ENCODE results near the gene WWP2.
"Not testable (repeated sequence)": the region's sequence is repeated elsewhere in the genome, so short reads cannot be mapped to it uniquely, and the experiment has no call there.

Gene WWP2

GRCh38 chr16:69824564-69825142 is 62.5 kb downstream of the WWP2 start:
- H3K27ac Mint-ChIP-seq; H3K4me1 Mint-ChIP-seq (ENCODE audit: low read depth); H3K4me3 Mint-ChIP-seq: not testable (repeated sequence)

GRCh38 chr16:69827524-69827923 is 65.4 kb downstream of the WWP2 start:
- peaks cover 3% of the 10 kb centered on the region for H3K4me1 Mint-ChIP-seq (ENCODE audit: low read depth)
- no peak overlapping the region for H3K27ac Mint-ChIP-seq
- no peak overlapping the region for H3K4me3 Mint-ChIP-seq
- peaks cover 12% of the 10 kb centered on the region for H3K36me3 Mint-ChIP-seq (ENCODE audit: low read depth)
- no peaks in the 10 kb centered on the region for H3K9me3 Mint-ChIP-seq
- no peaks in the 10 kb centered on the region for H3K27me3 Mint-ChIP-seq (ENCODE audit: low read depth)

More at GRCh38 chr16:69824564-69825142, 62.5 kb downstream of the WWP2 start:
- not testable (repeated sequence) for H3K27me3 Mint-ChIP-seq (ENCODE audit: low read depth); H3K9me3 Mint-ChIP-seq
- peaks cover 12% of the 10 kb centered on the region for H3K36me3 Mint-ChIP-seq (ENCODE audit: low read depth)

- H3K27ac Mint-ChIP-seq: no peak overlapping the region
- no peaks in the 10 kb centered on the region for H3K9me3 Mint-ChIP-seq
- peaks cover 4% of the 10 kb centered on the region for H3K4me1 Mint-ChIP-seq (ENCODE audit: low read depth)
- H3K36me3 Mint-ChIP-seq (ENCODE audit: low read depth): peaks cover 14% of the 10 kb centered on the region
- no peak overlapping the region for H3K4me3 Mint-ChIP-seq
- H3K27me3 Mint-ChIP-seq (ENCODE audit: low read depth): no peaks in the 10 kb centered on the region
Observed at GRCh38 chr16:69829338-69829737, 67.2 kb downstream of the WWP2 start.

GRCh38 chr16:69830146-69830533 is 68.0 kb downstream of the WWP2 start:
- Mint-ChIP-seq H3K27me3 (ENCODE audit: low read depth) (no peaks in the 10 kb centered on the region), H3K36me3 (ENCODE audit: low read depth) (peaks cover 14% of the 10 kb centered on the region), H3K4me1 (ENCODE audit: low read depth) (peaks cover 4% of the 10 kb centered on the region), H3K27ac (no peak overlapping the region), H3K9me3 (no peaks in the 10 kb centered on the region), H3K4me3 (no peak overlapping the region)

GRCh38 chr16:69830534-69831211 is 68.5 kb downstream of the WWP2 start:
- Mint-ChIP-seq H3K9me3 (no peaks in the 10 kb centered on the region), H3K27me3 (ENCODE audit: low read depth) (no peaks in the 10 kb centered on the region), H3K27ac (no peak overlapping the region), H3K4me3 (no peak overlapping the region), H3K4me1 (ENCODE audit: low read depth) (peaks cover 4% of the 10 kb centered on the region), H3K36me3 (ENCODE audit: low read depth) (peaks cover 14% of the 10 kb centered on the region)

GRCh38 chr16:69831212-69832123 is 69.3 kb downstream of the WWP2 start:
- H3K9me3 Mint-ChIP-seq: no peaks in the 10 kb centered on the region
- no peak overlapping the region for H3K27ac Mint-ChIP-seq
- no peak overlapping the region for H3K4me3 Mint-ChIP-seq
- peaks cover 4% of the 10 kb centered on the region for H3K4me1 Mint-ChIP-seq (ENCODE audit: low read depth)
- peaks cover 14% of the 10 kb centered on the region for H3K36me3 Mint-ChIP-seq (ENCODE audit: low read depth)
- H3K27me3 Mint-ChIP-seq (ENCODE audit: low read depth): no peaks in the 10 kb centered on the region

GRCh38 chr16:69833357-69834282 is 71.5 kb downstream of the WWP2 start:
- H3K27ac Mint-ChIP-seq: no peak overlapping the region
- no peaks in the 10 kb centered on the region for H3K9me3 Mint-ChIP-seq
- H3K4me3 Mint-ChIP-seq: no peak overlapping the region
- H3K36me3 Mint-ChIP-seq (ENCODE audit: low read depth): peaks cover 14% of the 10 kb centered on the region
- H3K4me1 Mint-ChIP-seq (ENCODE audit: low read depth): peaks cover 4% of the 10 kb centered on the region
- no peaks in the 10 kb centered on the region for H3K27me3 Mint-ChIP-seq (ENCODE audit: low read depth)

GRCh38 chr16:69834807-69835466 is 72.8 kb downstream of the WWP2 start:
- H3K4me1 Mint-ChIP-seq (ENCODE audit: low read depth): peaks cover 4% of the 10 kb centered on the region
- no peak overlapping the region for H3K4me3 Mint-ChIP-seq
- H3K27me3 Mint-ChIP-seq (ENCODE audit: low read depth): no peaks in the 10 kb centered on the region
- peaks cover 12% of the 10 kb centered on the region for H3K36me3 Mint-ChIP-seq (ENCODE audit: low read depth)
- no peak overlapping the region for H3K27ac Mint-ChIP-seq
- no peaks in the 10 kb centered on the region for H3K9me3 Mint-ChIP-seq

GRCh38 chr16:69836257-69836656 is 74.1 kb downstream of the WWP2 start:
- no peaks in the 10 kb centered on the region for H3K9me3 Mint-ChIP-seq
- no peak overlapping the region for H3K4me3 Mint-ChIP-seq
- H3K4me1 Mint-ChIP-seq (ENCODE audit: low read depth): peaks cover 4% of the 10 kb centered on the region
- no peaks in the 10 kb centered on the region for H3K27me3 Mint-ChIP-seq (ENCODE audit: low read depth)
- H3K27ac Mint-ChIP-seq: no peak overlapping the region
- peaks cover 13% of the 10 kb centered on the region for H3K36me3 Mint-ChIP-seq (ENCODE audit: low read depth)

GRCh38 chr16:69837380-69837779 is 75.2 kb downstream of the WWP2 start:
- Mint-ChIP-seq H3K27ac (no peak overlapping the region), H3K9me3 (no peaks in the 10 kb centered on the region)

GRCh38 chr16:69838489-69838888 is 76.4 kb downstream of the WWP2 start:
- H3K27ac Mint-ChIP-seq: no peak overlapping the region
- peaks cover 4% of the 10 kb centered on the region for H3K4me1 Mint-ChIP-seq (ENCODE audit: low read depth)
- H3K4me3 Mint-ChIP-seq: no peak overlapping the region
- peaks cover 18% of the 10 kb centered on the region for H3K36me3 Mint-ChIP-seq (ENCODE audit: low read depth)
- no peaks in the 10 kb centered on the region for H3K9me3 Mint-ChIP-seq
- H3K27me3 Mint-ChIP-seq (ENCODE audit: low read depth): no peaks in the 10 kb centered on the region

More at GRCh38 chr16:69837380-69837779, 75.2 kb downstream of the WWP2 start:
- Mint-ChIP-seq H3K27me3 (ENCODE audit: low read depth) (no peaks in the 10 kb centered on the region), H3K36me3 (ENCODE audit: low read depth) (peaks cover 14% of the 10 kb centered on the region), H3K4me3 (no peak overlapping the region), H3K4me1 (ENCODE audit: low read depth) (peaks cover 4% of the 10 kb centered on the region)

GRCh38 chr16:69839240-69839688 is 77.1 kb downstream of the WWP2 start:
- Mint-ChIP-seq H3K9me3 (no peaks in the 10 kb centered on the region), H3K27me3 (ENCODE audit: low read depth) (no peaks in the 10 kb centered on the region), H3K27ac (no peak overlapping the region), H3K4me3 (no peak overlapping the region), H3K36me3 (ENCODE audit: low read depth) (peaks cover 16% of the 10 kb centered on the region), H3K4me1 (ENCODE audit: low read depth) (no peaks in the 10 kb centered on the region)

GRCh38 chr16:69839798-69840409 is 77.8 kb downstream of the WWP2 start:
- no peak overlapping the region for H3K27ac Mint-ChIP-seq
- no peaks in the 10 kb centered on the region for H3K9me3 Mint-ChIP-seq
- H3K27me3 Mint-ChIP-seq (ENCODE audit: low read depth): no peaks in the 10 kb centered on the region
- peaks cover 16% of the 10 kb centered on the region for H3K36me3 Mint-ChIP-seq (ENCODE audit: low read depth)
- no peaks in the 10 kb centered on the region for H3K4me1 Mint-ChIP-seq (ENCODE audit: low read depth)
- H3K4me3 Mint-ChIP-seq: no peak overlapping the region
